ENCODE data around the gene KIF6.

The KIF6 gene

DNA sequence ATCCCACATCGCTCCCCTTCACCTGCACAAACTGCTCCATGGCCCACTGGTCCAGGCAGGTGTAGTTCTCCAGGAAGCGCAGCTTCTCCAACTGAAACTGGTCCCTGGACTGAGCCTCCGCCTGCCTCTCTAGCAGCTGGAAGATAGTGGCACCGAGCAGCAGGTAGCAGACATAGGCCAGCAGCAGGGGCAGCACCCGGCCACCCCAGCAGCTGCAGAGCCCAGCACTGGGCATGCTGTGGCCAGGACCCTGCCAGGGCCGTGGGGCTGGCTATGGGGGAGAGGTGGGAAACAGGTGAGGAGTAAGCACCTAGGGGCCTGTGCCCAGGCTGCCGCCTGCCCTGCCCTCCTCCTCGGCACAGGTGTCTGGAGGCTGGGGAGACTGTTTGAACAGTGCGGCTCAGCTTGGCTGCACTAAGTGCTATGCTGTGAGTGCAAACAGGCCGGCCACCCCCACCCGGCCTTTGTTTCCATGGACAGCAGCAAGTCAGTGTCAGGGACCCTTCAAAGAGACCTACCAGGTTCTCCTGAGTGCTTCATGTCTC, 402.8 kb downstream of the KIF6 start, which contains the start of gene KCNK16:
Gene KCNK16, minus strand, starts transcription at position 397 of the 545 bp plus-strand sequence. Its CDS starts 162 bp downstream, at position 235.
- H3K4me3 ChIP-seq (ENCODE audit: low read depth, low read length): no peak within 1 kb of the TSS
- TF ChIP-seq, protein P1, sequence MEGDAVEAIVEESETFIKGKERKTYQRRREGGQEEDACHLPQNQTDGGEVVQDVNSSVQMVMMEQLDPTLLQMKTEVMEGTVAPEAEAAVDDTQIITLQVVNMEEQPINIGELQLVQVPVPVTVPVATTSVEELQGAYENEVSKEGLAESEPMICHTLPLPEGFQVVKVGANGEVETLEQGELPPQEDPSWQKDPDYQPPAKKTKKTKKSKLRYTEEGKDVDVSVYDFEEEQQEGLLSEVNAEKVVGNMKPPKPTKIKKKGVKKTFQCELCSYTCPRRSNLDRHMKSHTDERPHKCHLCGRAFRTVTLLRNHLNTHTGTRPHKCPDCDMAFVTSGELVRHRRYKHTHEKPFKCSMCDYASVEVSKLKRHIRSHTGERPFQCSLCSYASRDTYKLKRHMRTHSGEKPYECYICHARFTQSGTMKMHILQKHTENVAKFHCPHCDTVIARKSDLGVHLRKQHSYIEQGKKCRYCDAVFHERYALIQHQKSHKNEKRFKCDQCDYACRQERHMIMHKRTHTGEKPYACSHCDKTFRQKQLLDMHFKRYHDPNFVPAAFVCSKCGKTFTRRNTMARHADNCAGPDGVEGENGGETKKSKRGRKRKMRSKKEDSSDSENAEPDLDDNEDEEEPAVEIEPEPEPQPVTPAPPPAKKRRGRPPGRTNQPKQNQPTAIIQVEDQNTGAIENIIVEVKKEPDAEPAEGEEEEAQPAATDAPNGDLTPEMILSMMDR (IDR thresholded peaks at IDR 0.05; ENCODE audit: low read depth, low read length): no peak

DNA sequence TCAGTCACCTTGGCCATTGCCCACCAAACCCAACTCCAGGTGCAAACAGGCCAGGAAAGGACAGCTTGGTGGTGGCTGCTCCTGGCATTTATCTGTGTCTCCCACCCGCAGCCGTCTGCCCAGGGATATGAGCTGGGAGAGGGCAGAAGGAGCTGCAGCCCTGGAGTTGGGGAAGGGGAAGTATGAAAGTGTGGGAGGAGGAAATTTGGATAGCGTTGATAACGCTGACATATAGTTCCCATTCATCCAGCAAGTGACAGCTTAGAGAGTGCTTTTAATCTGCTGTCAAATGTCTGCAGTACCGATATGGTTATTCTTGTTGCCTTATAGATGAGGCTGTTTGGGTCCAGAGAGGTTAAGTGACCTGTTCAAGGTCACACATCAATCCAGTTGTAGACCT, 403.4 kb downstream of the KIF6 start:
- TF ChIP-seq, protein P1 (IDR thresholded peaks at IDR 0.05; ENCODE audit: low read depth, low read length): no peak
- no peak overlapping the region for H3K4me3 ChIP-seq (ENCODE audit: low read depth, low read length)

DNA sequence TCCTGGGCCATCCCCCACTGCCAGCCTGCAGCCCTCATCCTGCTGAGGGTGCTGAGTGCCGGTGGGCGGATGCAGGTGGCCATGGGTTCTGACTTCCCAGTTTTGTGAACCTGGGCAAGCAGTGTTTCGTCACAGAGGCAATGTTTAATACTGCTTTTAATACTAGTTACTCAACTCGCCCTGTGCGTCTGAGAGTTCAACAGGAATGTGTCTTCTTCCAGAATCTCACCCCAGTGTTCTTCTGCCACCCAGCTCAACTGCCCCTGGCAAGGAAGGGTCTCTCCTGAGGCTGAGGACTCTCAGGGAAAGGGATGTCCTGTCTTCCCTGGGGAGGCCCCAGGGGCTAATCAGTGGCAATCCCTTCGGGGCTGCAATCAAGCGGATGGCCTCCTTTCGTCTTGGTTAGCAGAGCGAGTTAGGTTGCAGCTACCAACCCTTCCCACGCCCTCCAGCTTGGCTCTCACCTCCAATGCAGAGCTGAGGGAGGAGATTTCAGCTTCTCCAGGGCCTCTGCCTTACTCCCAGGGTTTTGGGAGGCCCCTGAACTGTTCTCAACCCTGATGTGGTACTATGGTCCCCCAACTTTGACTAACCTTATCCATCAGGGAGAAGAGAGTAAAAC, 404.7 kb downstream of the KIF6 start:
- H3K4me3 ChIP-seq (ENCODE audit: low read depth, low read length): no peak overlapping the region
- TF ChIP-seq, protein P1 (IDR thresholded peaks at IDR 0.05; ENCODE audit: low read depth, low read length): no peak

DNA sequence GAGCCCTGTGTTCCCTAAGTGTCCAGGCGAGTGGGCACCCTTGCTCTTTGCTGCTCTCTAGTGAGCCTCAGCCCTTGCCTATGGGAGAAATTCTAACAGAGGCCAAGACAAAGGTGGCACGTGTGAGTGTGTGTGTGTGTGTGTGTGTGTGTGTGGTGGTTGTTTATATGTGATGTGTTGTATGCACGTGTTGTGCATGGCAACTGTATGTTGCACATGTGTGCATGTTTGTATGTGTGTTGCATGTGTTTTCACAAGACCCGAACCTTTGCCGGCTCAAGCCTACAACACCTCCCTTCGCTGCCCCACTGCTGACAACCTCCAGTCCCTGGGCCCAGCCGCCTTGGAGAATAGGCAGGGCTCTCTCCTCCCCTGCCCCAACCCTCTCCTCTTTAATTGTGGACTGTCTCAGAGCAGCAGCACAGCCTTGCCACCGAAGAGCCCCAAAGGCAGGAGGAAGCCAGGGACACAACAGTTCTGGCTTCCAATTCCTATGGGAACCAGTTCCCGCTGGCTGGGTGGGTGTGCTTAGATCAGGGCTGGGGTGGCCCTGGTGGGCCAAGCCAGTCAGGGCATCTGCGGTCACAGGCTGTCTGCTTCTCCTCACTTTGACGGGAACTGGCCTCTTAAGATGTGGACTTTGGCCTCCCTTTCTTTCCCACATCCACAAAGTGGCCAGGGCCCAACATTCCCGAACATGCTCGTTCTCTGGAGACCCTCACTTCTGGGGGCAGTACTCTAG, 405.4 kb downstream of the KIF6 start:
- TF ChIP-seq, protein P1 (IDR thresholded peaks at IDR 0.05; ENCODE audit: low read depth, low read length): no peak
- no peak overlapping the region for H3K4me3 ChIP-seq (ENCODE audit: low read depth, low read length)

DNA sequence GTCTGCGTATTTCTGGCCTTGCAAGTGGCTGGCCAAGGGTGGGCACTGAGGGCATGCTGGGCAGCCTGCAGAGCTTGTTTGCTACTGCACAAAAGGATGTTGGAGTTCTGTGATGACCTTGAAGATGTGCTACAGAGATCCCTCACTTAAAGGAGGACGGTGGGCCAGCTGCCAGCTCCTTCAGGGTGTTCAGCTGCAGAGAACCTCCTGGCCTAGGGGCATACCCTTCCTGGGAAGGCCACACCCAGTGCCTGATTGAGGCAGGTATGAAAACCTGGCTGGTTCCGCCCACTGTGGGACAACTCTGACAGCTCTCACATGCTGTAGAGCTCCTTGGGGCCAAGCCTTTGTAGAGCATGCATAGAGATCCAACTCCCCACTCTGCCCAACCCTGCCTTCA, 408.0 kb downstream of the KIF6 start:
- no peak overlapping the region for H3K4me3 ChIP-seq (ENCODE audit: low read depth, low read length)
- TF ChIP-seq, protein P1 (IDR thresholded peaks at IDR 0.05; ENCODE audit: low read depth, low read length): no peak

DNA sequence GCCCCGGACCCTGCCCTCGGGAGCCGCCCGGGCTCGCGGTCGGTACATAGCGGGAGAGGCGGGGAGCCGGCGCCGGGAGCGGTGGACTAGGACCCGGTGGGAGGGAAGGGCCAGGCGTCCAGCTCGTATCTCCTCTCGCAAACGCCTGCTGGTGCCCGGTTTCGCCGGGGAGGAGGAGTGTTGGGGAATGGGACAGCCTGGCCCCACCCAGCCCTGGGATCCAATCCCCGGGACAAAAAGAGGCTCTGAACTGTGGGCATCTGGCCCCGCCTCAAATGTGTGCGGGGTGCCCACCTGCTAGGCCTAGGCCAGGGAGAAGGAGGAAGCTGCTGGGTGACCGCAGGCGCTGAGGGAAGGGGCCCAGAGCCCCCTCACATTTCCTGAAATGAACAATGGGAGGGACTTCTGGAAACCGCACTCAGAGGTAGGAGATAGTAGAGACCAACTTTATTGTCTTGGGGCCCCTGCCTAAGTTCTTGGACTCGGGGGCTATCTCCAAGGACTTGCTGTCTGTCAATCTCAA, 410.9 kb downstream of the KIF6 start, which contains the start of gene KCNK17:
Gene KCNK17, minus strand, starts transcription at position 147 of the 523 bp plus-strand sequence. Its CDS starts 99 bp downstream, at position 48.
- TF ChIP-seq, protein P1 (IDR thresholded peaks at IDR 0.05; ENCODE audit: low read depth, low read length): no peak
- no peak within 1 kb of the TSS for H3K4me3 ChIP-seq (ENCODE audit: low read depth, low read length)

Data from WI38 (cell line).